ENCODE data around the gene GOSR2. TPM values are rescaled to one million over a fixed set of nuclear protein-coding genes. Genes with fewer than 3 reads are reported as not detected.
A peak's percentile ranks its signal among the peaks of the same experiment; 100 is the strongest.

Gene GOSR2
- total RNA-seq, 1 experiment from 2014 or later: 32.2 TPM

DNA sequence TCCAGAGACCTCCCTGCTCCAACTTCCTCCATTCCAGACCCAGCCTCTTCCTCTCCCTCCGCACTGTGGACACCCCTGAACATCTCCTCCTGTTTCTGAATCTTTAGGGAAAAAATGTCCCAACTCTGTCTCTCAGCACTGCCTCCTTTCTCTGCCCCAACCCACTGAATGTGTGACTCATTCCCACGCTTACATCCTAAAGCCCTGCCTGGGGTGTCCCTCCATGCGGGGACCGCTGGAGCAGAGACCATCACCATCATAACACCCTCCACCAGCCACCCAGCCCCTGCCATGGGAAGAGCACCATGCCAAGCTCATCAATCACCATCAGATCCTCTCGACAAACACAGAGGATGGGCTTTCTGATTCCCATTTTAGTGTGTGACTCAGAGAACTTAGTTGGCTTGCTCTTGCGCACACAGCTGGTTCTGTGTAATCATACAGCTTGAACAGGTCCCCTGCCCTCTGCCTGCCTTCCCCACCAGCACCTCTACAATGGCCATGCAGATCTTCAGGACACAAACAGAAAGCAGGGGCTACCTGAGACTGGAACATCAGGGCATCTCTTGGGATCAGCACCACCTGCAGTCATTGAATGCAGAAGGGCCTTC is 45.4 kb downstream of the GOSR2 start:
- no peak overlapping the region for H3K4me3 ChIP-seq
- no peaks in the 10 kb centered on the region for H3K27me3 ChIP-seq
- H3K9me3 ChIP-seq: no peaks in the 10 kb centered on the region
- peak; percentile 59 for DNase-seq
- H3K36me3 ChIP-seq: no peaks in the 10 kb centered on the region

DNA sequence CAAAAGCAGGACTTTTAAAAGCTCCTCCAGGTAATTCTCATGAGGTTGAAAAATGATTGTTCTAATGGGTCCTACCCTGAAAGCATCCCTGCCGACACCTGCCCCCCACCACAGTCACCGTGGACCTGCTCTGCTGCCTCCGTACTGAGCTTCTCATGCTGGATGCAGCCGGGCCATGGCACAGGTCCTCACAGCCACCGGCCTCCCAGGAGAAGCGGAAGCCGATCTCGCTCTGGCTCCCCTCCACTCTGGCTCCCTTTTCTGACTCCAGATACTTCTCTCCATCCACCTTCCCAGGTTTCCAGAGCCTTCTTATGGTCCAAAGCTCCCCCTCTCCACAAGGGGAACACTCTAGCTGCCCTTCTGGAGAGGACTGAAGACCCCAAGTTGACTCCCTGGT is 45.9 kb downstream of the GOSR2 start:
- Histone ChIP-seq H3K27me3 (no peaks in the 10 kb centered on the region), H3K36me3 (no peaks in the 10 kb centered on the region), H3K4me3 (no peak overlapping the region), H3K9me3 (no peaks in the 10 kb centered on the region)
- no peak for DNase-seq

DNA sequence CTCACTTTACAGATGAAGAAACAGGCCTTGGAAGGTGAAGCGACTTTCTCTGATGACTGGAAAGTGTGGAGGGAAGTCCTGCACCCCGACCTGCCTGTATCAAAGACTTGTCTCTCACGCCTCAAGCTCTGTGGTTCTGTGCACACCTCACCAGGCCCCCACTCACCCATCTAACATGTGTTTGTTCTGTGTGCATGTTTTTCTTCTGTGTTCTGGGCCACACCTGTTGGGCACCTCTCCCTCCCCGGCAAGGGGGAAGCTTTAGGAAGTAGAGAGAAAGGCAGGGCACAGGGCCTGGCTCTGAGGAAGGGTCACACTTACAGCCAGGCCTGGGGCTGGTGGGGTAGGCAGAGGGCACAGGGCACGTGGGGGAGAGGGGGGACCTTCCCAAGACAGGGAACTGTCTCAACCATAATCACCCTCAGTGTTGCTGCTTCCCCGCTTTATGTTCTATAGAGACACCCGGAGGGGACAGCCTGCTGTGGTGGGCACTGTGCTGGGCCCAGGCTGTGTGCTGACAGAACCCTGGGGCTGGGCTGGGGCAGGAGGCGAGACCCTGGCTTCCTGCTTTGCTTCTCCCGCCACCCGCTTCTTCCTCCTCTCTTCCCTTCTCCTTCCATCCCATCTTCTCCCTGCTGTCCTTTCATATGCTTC is 48.8 kb downstream of the GOSR2 start:
- H3K4me3 ChIP-seq: no peak overlapping the region
- no peak for DNase-seq
- no peaks in the 10 kb centered on the region for H3K9me3 ChIP-seq
- H3K36me3 ChIP-seq: no peaks in the 10 kb centered on the region
- H3K27me3 ChIP-seq: no peaks in the 10 kb centered on the region

DNA sequence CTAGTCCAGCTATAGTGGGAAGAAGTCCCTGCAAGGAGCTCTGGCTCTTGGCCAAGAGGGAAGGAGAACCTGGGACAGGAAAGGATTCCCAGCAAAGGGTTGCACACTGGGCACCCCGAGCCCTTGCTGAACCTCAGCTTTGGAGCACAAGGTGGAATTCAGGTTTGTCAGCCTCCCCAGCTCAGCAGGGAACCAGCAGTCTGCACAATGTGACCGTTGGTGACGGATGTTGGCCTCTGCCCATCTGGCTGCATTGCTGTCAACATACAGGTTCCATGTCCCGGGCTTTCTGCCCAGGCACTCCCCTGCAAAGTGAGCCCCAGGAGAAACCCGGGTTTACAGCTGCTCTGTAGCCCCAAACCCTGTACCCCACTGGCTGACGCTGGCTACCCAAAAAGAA is 49.4 kb downstream of the GOSR2 start:
- H3K36me3 ChIP-seq: no peaks in the 10 kb centered on the region
- no peak overlapping the region for H3K4me3 ChIP-seq
- no peaks in the 10 kb centered on the region for H3K9me3 ChIP-seq
- no peaks in the 10 kb centered on the region for H3K27me3 ChIP-seq
- DNase-seq: no peak

DNA sequence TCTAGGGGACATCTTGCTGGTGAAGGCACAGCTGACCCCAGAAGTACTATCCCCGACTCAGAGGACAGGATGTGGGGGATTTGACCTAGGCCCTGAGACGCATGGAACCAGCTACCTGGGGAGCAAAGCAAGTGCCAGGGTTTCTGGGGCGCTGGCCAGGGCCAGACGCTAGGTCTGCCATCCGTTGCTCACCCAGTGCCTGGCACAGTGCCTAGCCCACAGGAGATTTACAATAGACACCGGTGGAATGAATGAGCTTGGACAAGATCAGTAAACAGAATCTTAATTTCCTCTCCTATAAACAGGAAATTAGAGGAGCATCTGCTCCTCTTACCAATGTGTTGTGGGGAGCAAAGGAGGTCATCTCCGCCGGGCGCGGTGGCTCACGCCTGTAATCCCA is 51.1 kb downstream of the GOSR2 start:
- Histone ChIP-seq H3K27me3 (peaks cover 12% of the 10 kb centered on the region), H3K9me3 (no peaks in the 10 kb centered on the region), H3K4me3 (no peak overlapping the region), H3K36me3 (no peaks in the 10 kb centered on the region)
- peak; percentile 59 for DNase-seq

DNA sequence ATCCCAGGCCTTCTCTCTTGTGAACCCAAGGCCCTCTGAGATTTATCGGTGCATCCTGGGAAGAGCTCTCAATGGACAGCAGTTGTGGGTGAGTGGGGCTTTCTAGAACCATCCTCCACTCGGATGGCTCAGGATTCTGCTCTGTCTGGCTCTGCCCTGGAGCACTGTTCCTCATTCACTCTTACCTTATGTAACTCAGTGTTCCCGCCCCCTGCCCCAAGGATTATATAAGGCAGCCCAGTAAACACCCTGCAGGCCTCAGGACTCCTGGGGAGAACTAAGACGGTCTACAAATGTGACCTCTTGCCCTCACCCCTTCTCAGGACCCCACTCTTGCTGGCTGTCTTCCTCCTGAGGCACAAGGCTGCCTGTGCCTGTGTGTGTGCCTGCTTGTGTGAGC is 52.3 kb downstream of the GOSR2 start:
- Histone ChIP-seq H3K27me3 (peaks cover 17% of the 10 kb centered on the region), H3K36me3 (no peaks in the 10 kb centered on the region), H3K9me3 (no peaks in the 10 kb centered on the region), H3K4me3 (no peak overlapping the region)
- DNase-seq: no peak

DNA sequence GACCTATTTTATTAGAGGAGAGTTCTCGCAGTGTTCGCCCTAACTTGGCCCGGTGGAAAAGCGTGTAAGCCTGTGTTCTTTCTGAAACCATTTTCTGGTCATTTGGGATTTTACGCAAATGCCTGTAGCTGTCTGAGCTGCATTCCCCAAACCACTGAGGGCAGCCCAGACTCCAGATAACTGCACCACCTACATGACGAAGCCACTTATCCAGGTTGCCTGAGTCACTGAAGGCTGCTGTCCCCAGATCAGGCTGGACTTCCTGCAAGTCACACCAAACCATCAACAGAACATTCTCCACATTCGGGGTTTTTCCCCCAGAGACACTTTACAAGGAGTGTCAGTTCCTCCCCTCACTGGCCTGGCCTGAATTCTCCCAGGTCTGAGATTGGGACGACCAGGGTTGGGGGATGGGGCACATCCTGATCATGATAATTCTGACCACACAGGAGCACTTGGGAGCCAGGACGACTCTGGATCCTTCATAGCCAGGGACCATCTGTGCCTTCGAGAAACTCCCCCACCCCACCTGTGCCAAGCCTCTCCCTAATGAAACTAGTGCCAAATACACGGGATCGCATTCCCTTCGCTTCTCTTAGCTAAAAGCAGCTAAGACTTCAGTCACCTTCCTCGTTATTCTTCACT is 53.8 kb downstream of the GOSR2 start:
- no peaks in the 10 kb centered on the region for H3K36me3 ChIP-seq
- H3K27me3 ChIP-seq: peaks cover 17% of the 10 kb centered on the region
- no peak for DNase-seq
- no peak overlapping the region for H3K4me3 ChIP-seq
- H3K9me3 ChIP-seq: no peaks in the 10 kb centered on the region

DNA sequence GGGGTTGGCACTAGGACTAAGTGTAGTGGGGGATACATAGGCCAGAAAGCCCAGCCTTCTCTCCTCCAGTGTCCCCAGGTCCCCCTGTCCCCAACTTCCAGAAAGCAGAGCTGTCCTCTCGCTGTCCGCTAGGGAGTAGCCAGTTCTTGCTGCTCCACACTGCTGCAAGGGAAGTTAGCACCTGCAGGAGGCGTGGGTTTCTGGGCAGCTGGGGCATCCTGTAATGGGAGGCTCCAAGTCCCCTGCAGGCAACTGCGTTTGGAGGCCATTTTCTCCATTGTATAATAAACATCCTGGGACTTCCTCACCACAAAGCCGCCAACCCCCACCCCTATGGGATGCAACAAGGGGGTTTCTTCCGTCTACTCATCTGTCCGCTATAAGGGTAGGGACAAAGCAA is 54.4 kb downstream of the GOSR2 start:
- no peak for DNase-seq

DNA sequence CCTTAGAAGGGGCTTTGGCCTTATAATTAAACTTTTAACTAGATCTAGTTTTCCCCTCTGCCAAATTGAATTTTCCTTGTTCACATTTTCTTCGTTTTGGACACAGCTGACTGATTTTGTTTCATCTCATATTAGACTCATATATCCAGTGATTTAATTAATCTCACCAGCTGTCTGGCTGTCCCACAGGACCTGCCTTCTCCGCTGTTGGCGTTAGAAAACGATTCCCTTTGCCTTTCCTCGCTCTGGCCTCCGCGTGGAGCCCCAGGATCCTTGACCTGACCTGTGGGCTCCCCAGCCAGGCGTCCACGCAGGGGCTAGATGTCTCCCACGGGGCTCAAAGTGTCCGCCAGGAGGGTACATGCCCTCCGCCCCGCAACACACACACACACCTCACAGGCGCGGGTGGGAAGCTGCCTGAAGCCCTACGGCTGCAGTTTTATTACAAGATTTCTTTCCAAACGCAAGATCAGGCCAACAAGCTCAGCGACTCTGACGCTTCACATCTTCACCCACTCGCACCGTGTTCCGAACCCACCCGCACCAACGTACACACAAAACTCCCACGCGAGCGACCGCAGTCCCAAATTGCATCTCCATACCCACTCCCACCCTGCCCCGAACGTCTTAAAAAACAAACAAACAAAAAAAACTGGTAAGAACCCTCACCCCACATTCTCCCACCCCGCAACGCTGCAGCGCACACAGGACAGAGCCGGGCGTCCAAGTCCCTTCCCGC is 55.0 kb downstream of the GOSR2 start:
- H3K36me3 ChIP-seq: no peaks in the 10 kb centered on the region
- no peaks in the 10 kb centered on the region for H3K9me3 ChIP-seq
- H3K4me3 ChIP-seq: no peak overlapping the region
- H3K27me3 ChIP-seq: peaks cover 17% of the 10 kb centered on the region
- no peak for DNase-seq

More for the DNA sequence above, 54.4 kb downstream of the GOSR2 start:
- Histone ChIP-seq H3K36me3 (no peaks in the 10 kb centered on the region), H3K4me3 (no peak overlapping the region), H3K27me3 (peaks cover 17% of the 10 kb centered on the region), H3K9me3 (no peaks in the 10 kb centered on the region)

DNA sequence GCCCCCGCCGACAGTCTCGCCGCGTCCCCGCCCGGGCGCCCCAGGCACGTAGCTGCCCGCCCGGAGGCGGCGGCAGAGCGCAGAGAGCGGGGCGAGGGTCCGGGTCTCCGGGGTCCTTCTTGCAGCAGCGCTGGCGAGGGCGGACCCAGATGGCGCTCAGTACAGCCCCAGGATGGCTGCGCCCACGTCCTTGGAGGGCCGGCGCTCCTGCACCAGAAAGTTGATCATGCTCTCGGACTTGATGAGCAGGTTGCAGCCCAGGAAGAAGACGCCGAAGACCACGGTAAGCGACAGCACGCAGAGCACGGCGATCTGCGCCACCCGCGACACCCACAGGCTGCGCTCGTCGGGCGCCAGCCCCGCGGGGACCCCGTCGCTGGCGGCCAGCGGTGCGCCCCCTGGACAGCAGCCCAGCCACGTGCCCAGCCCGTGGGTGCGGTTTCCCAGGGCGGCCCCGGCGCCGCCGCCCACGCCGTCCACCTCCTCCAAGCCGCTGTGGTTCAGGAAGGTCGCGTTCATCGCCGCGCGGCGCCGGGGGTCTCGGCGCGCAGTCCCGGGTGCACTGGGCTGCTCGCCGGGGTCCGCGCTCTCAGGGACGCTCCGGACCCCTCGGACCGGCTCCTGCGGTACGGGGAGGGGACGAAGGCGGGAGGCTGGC is 55.7 kb downstream of the GOSR2 start:
- Histone ChIP-seq H3K36me3 (no peaks in the 10 kb centered on the region), H3K4me3 (peak overlapping the region; percentile 54), H3K9me3 (no peaks in the 10 kb centered on the region), H3K27me3 (peaks cover 17% of the 10 kb centered on the region)
- DNase-seq: peak; percentile 31

DNA sequence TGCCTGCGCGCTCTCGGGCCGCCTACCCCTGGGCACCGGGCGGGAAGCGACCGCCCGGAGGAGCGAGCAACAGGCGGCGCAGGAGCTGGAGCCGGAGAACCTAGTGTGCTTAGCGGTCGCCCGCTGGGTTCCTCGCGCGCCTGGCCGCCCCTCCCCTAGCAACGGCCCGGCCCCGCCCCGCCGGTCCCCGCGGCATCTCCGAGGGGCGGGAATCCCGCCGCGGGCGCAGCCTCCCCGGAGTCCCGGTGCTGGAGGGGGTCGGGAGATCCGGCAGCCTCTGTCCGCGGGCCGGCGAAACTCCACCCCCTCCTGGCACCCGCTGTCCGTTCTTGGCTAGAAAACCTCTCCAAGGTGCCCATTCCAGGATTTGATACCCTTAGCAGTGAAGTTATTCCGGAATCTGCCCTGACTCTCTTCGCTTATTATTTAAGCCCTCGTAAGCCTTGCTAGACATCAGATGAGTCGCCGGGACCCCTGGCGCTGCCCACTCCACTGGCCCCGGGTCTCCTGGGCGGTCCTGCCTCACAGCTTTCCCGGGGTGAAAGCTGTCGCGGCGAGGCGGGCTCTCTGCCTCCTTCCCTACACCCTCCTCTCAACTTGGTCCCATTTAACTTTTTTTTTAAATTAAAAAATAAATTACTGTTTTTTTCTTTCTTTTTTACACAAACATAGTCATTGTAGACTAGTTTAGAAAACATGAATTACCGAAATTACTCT is 56.3 kb downstream of the GOSR2 start, which contains the start of gene RPRML:
RPRML (minus strand) TSS at position 107 of the 717 bp plus-strand sequence. CDS start 246 bp downstream, outside the sequence.
- no peaks in the 10 kb centered on the region for H3K36me3 ChIP-seq
- H3K27me3 ChIP-seq: peaks cover 17% of the 10 kb centered on the region
- H3K4me3 ChIP-seq: peak within 1 kb of the TSS; percentile 54
- no peaks in the 10 kb centered on the region for H3K9me3 ChIP-seq
- peak; percentile 75 for DNase-seq

DNA sequence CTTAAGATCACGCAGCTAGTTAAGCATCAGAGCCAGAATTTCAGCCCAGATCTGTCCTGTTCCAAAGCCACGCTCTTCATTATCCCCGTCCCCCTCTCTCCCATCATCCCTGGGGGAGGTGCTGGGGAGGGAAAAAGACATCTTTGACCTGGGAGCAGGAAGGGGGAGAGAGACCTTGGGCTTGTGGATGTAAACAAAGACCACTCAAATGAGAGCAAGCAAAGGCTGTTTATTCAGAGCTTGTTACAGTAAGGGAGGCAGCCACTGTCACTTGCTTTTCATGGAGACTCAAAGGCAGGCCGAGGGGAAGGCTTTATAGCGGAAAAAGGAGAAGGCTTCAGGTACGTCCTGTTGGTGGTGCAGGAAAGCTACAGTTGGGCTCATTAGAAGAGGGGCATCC is 59.6 kb downstream of the GOSR2 start:
- no peak for DNase-seq
- Histone ChIP-seq H3K27me3 (peaks cover 16% of the 10 kb centered on the region), H3K36me3 (no peaks in the 10 kb centered on the region), H3K4me3 (no peak overlapping the region), H3K9me3 (no peaks in the 10 kb centered on the region)

DNA sequence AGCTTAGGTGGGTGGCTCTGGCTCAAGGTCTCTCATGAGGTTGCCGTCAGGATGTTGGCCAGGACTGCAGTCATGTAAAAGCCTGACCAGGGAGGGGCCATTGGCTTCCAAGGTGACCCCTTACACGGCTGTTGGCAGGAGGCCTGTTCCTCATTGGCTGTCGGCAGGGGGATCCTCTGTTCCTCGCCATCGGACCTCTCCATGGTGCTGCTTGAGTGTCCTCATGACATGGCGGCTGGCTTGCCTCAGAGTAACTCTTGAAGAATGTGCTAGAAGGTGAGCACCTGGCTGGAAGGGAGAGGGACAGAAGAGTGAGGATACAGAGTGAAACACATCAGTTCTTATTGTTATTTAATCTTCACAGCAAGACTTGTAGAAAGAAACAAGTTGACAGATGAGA is 60.8 kb downstream of the GOSR2 start:
- no peaks in the 10 kb centered on the region for H3K36me3 ChIP-seq
- H3K9me3 ChIP-seq: no peaks in the 10 kb centered on the region
- no peak overlapping the region for H3K4me3 ChIP-seq
- H3K27me3 ChIP-seq: peaks cover 6% of the 10 kb centered on the region
- no peak for DNase-seq

DNA sequence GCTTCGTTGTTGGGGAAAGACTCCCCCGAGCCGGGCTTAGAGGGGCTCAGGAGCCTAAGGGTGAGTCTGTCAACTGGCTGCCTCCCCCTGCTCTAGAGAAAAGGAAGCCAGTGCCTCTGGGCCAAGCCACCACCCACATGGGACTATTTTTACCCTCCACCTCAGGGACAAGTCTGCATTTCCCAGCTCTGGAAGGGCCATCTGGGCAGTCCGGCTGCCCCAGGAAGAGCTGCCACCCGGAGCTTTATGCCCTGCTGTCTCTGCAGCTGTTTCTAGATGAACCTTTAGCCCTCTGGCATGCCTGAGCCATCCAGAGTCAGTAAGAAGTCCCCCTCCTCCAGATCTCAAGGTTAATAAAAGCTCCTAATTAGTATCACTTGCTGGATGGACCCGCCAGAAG is 61.4 kb downstream of the GOSR2 start:
- Histone ChIP-seq H3K4me3 (no peak overlapping the region), H3K9me3 (no peaks in the 10 kb centered on the region), H3K27me3 (peaks cover 5% of the 10 kb centered on the region; the same call in 1 of the 2 replicates), H3K36me3 (no peaks in the 10 kb centered on the region)
- no peak for DNase-seq

DNA sequence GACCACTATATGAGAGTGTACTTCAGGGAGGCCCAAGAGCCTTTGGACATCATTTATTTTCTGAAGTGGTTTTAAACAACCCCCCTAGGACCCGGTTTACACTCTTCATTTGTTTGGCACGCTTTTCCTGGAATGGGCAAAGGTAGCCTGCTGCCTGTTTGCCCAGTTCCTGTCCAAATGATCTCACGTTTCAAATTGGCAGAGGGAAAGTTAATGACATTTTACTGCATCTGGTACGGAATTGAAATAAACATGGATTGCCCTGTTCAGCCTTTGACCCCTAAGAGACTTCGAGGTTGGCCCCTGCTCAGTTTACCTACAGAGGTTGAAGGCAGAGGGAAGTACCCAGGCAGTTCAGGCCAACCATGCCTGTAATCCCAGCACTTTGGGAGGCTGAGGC is 61.9 kb downstream of the GOSR2 start:
- Histone ChIP-seq H3K4me3 (no peak overlapping the region), H3K27me3 (no peaks in the 10 kb centered on the region), H3K9me3 (no peaks in the 10 kb centered on the region), H3K36me3 (no peaks in the 10 kb centered on the region)
- peak; percentile 63 for DNase-seq

DNA sequence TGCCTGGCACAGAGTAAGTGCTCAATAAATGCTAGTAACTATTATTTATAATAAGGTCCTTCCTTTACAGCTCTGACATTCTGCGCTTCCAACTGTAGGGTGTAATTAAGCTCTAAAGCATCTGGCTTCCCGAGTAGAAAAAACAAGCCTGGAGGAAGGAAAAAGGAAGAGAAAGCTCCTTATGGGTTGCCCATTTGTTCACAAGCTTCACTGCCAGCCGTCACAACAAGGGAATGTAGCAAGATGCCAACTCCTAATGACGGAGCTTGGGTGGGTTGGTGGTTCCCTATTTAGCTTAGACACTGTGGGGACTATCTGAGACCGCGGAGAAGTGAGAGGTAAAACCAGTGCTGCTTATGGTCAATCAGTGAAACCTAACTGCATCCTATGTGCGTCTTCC is 63.4 kb downstream of the GOSR2 start:
- no peaks in the 10 kb centered on the region for H3K36me3 ChIP-seq
- H3K27me3 ChIP-seq: no peaks in the 10 kb centered on the region
- no peak overlapping the region for H3K4me3 ChIP-seq
- no peaks in the 10 kb centered on the region for H3K9me3 ChIP-seq
- DNase-seq: no peak

Measured in MG63 (cell line).